Effector memory CD4-positive, alpha-beta T cell (primary cell): ENCODE results near the gene RSPO1.
"Not testable (repeated sequence)": the region's sequence is repeated elsewhere in the genome, so short reads cannot be mapped to it uniquely, and the experiment has no call there.

Source experiments
- DNase-seq, 3 donors: peaks; one replicate each; pipeline ENCODE4 v3.0.0-alpha.2; 2020
- H3K27ac ChIP-seq: 2 replicates; pipeline ENCODE4 v1.7.0; 2013; ENCODE audit warnings: mild to moderate bottlenecking, low read length, moderate library complexity; ENCODE audit not compliant: insufficient read depth, poor library complexity, severe bottlenecking
- H3K27me3 ChIP-seq: replicated peaks from 2 replicates; pipeline ENCODE4 v1.7.0; 2013; ENCODE audit warnings: mild to moderate bottlenecking, low read length; ENCODE audit not compliant: insufficient read depth, control insufficient read depth, poor library complexity, severe bottlenecking
- H3K36me3 ChIP-seq: 2 replicates; pipeline ENCODE4 v1.7.0; 2013; ENCODE audit warnings: mild to moderate bottlenecking, low read length, moderate library complexity; ENCODE audit not compliant: control insufficient read depth, insufficient read depth
- H3K4me1 ChIP-seq: 2 replicates; pipeline ENCODE4 v1.7.0; 2013; ENCODE audit warnings: low read length, mild to moderate bottlenecking; ENCODE audit not compliant: control insufficient read depth, insufficient read depth, poor library complexity, severe bottlenecking
- H3K4me3 ChIP-seq: 2 replicates; pipeline ENCODE4 v1.7.0; 2013; ENCODE audit warnings: low read length, low read depth, mild to moderate bottlenecking; ENCODE audit not compliant: insufficient read depth, poor library complexity, severe bottlenecking
- H3K9me3 ChIP-seq: 2 replicates; pipeline ENCODE4 v1.7.0; 2013; ENCODE audit warnings: mild to moderate bottlenecking, low read length, moderate library complexity; ENCODE audit not compliant: control insufficient read depth

RSPO1 gene

DNA sequence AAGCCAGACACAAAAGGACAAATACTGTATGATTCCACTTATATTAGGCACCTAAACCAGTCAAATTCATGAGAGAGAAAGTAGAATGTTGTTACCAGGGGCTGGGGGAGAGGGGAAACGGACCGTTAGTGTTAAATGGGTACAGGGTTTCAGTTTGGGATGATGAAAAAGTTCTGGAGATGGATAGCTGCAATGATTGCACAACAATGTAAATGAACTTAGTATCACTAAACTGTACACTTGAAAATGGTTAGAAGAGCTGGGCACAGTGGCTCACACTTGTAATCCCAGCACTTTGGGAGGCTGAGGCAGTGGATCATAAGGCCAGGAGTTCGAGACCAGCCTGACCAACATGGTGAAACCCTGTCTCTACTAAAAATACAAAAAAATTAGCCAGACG is 50.1 kb downstream of the RSPO1 start:
- H3K36me3 ChIP-seq: peaks cover 63% of the 10 kb centered on the region
- not testable (repeated sequence) for H3K4me3 ChIP-seq, H3K27ac ChIP-seq, H3K4me1 ChIP-seq, DNase-seq, H3K9me3 ChIP-seq, H3K27me3 ChIP-seq

DNA sequence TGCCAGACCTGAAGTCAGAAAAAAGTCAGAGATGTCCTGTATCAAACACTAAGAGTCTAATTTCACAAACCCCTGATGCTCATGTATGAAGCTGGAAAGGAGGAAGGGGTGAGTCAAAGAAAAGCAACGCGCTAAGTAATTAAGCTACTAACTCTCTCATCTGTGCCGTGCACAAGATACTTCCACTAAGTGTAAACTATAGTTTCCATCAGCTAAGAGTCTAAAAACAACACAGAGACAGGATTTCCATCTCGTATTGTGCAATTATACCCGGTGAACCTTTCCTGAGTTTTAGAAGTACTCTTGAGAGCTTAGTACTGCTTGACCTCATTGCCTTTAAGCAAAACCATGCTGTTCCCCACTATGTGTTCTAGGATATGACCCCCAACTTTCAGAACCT is 59.0 kb downstream of the RSPO1 start:
- H3K36me3 ChIP-seq: peaks cover 77% of the 10 kb centered on the region
- H3K4me1 ChIP-seq: no peaks in the 10 kb centered on the region
- no peaks in the 10 kb centered on the region for H3K9me3 ChIP-seq
- no peaks in the 10 kb centered on the region for H3K27me3 ChIP-seq
- DNase-seq: no peak
- no peak overlapping the region for H3K4me3 ChIP-seq
- H3K27ac ChIP-seq: no peak overlapping the region

DNA sequence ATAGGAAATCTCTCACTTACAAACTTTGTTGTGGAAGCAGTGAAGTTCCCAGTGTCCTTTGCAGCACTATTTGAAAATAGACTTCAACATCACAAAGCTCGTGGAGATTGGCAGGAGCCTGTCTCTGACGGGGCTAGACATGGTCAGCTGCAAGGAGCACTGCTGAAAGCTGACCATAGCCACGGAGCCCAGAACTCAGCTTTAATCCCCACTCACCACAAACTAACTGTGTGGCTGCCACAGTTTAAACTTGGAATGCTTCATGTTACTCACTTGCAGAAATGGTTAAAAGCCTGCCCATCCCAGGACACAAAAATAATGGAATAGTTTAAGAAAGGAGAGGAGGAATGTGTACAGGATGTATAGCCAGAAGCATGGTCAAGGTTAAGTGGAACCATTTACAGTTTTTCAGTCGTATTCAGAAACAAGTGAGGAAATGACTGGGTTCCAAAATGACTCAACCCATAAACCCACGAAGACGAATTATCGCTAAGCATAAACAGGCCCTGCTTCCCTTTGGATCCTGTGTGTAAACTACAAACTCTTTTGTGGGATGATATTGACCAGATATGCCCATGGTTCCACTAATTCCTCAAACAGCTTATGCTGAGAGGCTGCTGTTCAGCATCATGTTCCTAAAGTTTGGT is 59.7 kb downstream of the RSPO1 start:
- no peak for DNase-seq
- H3K4me3 ChIP-seq: no peak overlapping the region
- peaks cover 72% of the 10 kb centered on the region for H3K36me3 ChIP-seq
- H3K27ac ChIP-seq: no peak overlapping the region
- no peaks in the 10 kb centered on the region for H3K9me3 ChIP-seq
- no peaks in the 10 kb centered on the region for H3K4me1 ChIP-seq
- H3K27me3 ChIP-seq: no peaks in the 10 kb centered on the region

DNA sequence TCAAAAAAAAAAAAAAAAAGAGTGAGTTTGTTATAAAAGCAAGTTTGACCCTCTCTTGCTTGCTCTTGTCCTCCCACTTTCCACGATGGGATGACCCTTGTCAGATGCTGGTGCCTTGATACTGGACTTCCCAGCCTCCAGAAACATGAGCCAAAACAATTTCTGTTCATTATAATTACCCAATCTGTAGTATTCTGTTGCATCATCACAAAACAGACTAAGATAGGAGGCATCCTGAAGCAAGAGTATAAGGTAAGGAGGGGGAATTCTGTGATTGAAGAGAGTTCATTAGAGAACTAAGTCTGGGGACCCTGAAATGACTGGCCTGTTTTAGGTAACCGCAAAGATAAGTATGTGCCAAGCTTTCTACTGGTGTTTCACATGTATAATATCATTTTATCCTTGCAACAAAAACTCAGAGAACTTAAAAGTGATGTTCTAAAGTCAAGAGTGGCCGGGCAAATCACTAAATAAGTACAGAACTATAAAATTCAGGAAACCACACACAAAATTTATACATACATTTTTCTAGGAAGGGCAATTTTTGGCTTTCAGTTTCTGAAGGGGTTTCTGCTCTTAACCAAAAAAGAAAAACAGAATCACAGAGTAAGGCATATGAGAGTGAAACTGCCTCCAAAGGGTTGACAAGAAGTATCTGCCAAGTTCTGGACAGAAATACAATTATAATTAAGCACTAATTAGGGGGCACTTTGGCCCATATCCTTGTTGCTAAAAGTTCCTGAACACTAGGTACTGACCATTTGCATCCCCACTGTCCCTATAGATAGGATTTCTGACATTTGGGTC is 64.0 kb downstream of the RSPO1 start:
- Histone ChIP-seq H3K9me3 (no peaks in the 10 kb centered on the region), H3K36me3 (peaks cover 81% of the 10 kb centered on the region), H3K27me3 (no peaks in the 10 kb centered on the region), H3K27ac (no peak overlapping the region), H3K4me1 (no peaks in the 10 kb centered on the region), H3K4me3 (no peak overlapping the region)
- DNase-seq: no peak

DNA sequence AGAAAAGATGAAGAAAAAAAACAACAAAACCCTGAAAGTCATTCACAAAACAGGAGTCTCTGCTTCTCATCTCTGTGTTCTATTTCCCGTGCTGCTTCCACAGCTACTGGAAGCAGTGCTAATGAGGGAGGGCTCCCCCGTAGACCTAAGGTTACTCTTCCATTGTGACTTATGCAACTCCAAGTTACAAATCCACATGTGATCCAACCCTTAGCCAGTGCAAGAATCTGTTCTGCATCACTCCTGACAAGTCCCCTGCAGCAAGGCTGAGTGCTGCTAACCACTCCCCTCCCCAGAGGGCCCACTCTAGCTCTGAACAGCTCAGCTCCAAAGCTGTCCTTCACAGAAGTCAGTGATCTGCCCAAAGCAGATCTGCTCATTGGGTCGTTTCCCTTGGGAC is 67.7 kb downstream of the RSPO1 start:
- H3K4me1 ChIP-seq: no peaks in the 10 kb centered on the region
- H3K27me3 ChIP-seq: no peaks in the 10 kb centered on the region
- H3K9me3 ChIP-seq: no peaks in the 10 kb centered on the region
- DNase-seq: no peak
- no peak overlapping the region for H3K27ac ChIP-seq
- peaks cover 57% of the 10 kb centered on the region for H3K36me3 ChIP-seq
- H3K4me3 ChIP-seq: no peak overlapping the region

DNA sequence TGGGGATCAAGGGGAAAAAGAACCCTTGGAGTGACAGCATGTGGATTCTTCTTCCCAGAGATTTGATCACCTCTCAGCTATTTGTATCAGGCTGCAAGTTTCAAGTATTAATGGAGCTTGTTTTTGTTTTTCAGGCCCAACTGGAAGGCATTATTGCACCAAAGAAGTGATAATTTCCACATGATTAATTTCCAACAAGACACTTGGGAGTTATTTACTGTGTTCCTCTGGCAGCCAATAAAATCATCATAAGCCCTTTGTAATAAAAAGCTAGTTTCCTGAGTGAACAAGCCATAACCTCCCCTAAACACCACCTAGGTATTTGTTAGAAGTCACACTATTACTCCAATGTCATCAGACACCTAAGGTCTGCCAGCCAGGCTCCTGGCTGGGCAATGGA is 69.8 kb downstream of the RSPO1 start:
- DNase-seq: no peak
- Histone ChIP-seq H3K27me3 (no peaks in the 10 kb centered on the region), H3K36me3 (peaks cover 45% of the 10 kb centered on the region)

DNA sequence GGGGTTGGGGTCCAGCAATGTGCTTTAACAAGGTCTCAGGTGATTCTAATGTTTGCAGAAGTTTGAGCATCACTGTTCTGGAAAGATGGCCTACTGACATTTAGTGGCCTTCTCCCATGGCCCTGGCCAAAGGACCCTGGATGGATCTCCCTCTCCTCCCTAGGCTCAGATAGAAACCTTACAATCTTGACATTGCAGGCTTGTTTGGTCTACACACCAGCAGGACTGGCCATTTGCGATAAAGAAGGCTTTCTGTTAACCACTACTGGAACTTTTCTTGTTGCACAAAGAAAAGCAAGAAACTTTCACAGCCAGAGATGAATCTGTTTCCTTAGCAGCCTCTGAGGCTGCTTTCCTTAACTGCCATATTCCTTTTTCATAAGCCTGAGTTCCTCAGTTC is 71.7 kb downstream of the RSPO1 start:
- no peak overlapping the region for H3K4me3 ChIP-seq
- no peaks in the 10 kb centered on the region for H3K4me1 ChIP-seq
- H3K27ac ChIP-seq: no peak overlapping the region
- H3K36me3 ChIP-seq: peaks cover 32% of the 10 kb centered on the region
- H3K9me3 ChIP-seq: no peaks in the 10 kb centered on the region
- DNase-seq: no peak
- no peaks in the 10 kb centered on the region for H3K27me3 ChIP-seq

More for the DNA sequence above, 69.8 kb downstream of the RSPO1 start:
- H3K4me1 ChIP-seq: no peaks in the 10 kb centered on the region
- H3K9me3 ChIP-seq: no peaks in the 10 kb centered on the region
- no peak overlapping the region for H3K4me3 ChIP-seq
- no peak overlapping the region for H3K27ac ChIP-seq
